SK-N-SH (cell line): ENCODE measurements around the gene WBP2NL. TPM values are rescaled to one million over a fixed set of nuclear protein-coding genes. Genes with fewer than 3 reads are reported as not detected.

Experiments used
- CTCF ChIA-PET: fragments of 300-600, 350-600 bp; formaldehyde crosslinking; extraction: SDS; loops from one replicate; lab custom pipeline; 2021; lab: Yijun Ruan, JAX
- POLR2A ChIA-PET: fragments of 350-600 bp; sonication (Branson Sonifier 250); formaldehyde crosslinking; extraction: SDS; loops from one replicate; lab custom pipeline; 2020; ENCODE audit warnings: antibody characterized with exemption, inconsistent platforms; lab: Yijun Ruan, JAX
- DNase-seq: peaks from one replicate; pipeline ENCODE4 v3.0.0; 2012
- H2AFZ ChIP-seq: fragments of 200-600 bp; sonication (generic); 2 replicates; pipeline ENCODE4 v1.8.1; 2016; ENCODE audit warnings: antibody characterized with exemption, mild to moderate bottlenecking, low read depth
- H3F3A ChIP-seq: fragments of 200-600 bp; sonication (generic); replicated peaks from 2 replicates; pipeline ENCODE3; 2016; ENCODE audit warnings: antibody characterized with exemption, mild to moderate bottlenecking; ENCODE audit not compliant: insufficient read depth
- H3K27ac ChIP-seq, 2 experiments: fragments of 200-500 bp in 1 of 2; fragments of 200-600 bp in 1 of 2; sonication (Bioruptor generic) in 1 of 2; sonication (generic), shearing (Covaris generic) in 1 of 2; 2 replicates each; pipeline versions ENCODE4 v1.5.1 to v1.6.1; 2014 to 2016; ENCODE audit warnings: low read depth in 2 of 2, inconsistent platforms in 1 of 2, low read length in 1 of 2, mild to moderate bottlenecking in 1 of 2, mixed read lengths in 1 of 2
- H3K27me3 ChIP-seq: fragments of 200-600 bp; sonication (generic), shearing (Covaris generic); 2 replicates; pipeline ENCODE4 v1.6.1; 2016; ENCODE audit warnings: mixed run types; ENCODE audit not compliant: insufficient read depth
- H3K36me3 ChIP-seq, 2 experiments: fragments of 200-500 bp in 1 of 2; fragments of 200-600 bp in 1 of 2; sonication (Bioruptor generic) in 1 of 2; sonication (generic) in 1 of 2; replicated peaks in 1 of 2; 2 replicates each; pipeline versions ENCODE3 to v1.5.1; 2014 to 2016; ENCODE audit warnings: low read length in 1 of 2, mild to moderate bottlenecking in 1 of 2; ENCODE audit not compliant: insufficient read depth in 2 of 2, control insufficient read depth in 1 of 2
- H3K4me1 ChIP-seq, 2 experiments: fragments of 200-500 bp in 1 of 2; fragments of 200-600 bp in 1 of 2; sonication (Bioruptor generic) in 1 of 2; sonication (generic), shearing (Covaris generic) in 1 of 2; 2 replicates each; pipeline versions ENCODE4 v1.5.1 to v1.6.1; 2014 to 2016; ENCODE audit warnings: low read depth in 1 of 2, low read length in 1 of 2, mixed run types in 1 of 2; ENCODE audit not compliant: insufficient read depth in 2 of 2, control insufficient read depth in 1 of 2
- H3K4me2 ChIP-seq: fragments of 200-600 bp; sonication (generic), shearing (Covaris generic); 2 replicates; pipeline ENCODE4 v1.6.1; 2017; ENCODE audit warnings: mixed run types
- H3K4me3 ChIP-seq, 2 experiments: fragments of 200-500 bp in 1 of 2; fragments of 200-600 bp in 1 of 2; sonication (Bioruptor generic) in 1 of 2; sonication (generic), shearing (Covaris generic) in 1 of 2; 2 replicates each; pipeline versions ENCODE4 v1.5.1 to v1.8.1; 2014 to 2016; ENCODE audit warnings: low read depth in 2 of 2, inconsistent platforms in 1 of 2, low read length in 1 of 2, mild to moderate bottlenecking in 1 of 2, mixed read lengths in 1 of 2, moderate library complexity in 1 of 2
- H3K79me2 ChIP-seq: fragments of 200-600 bp; sonication (generic); 2 replicates; pipeline ENCODE4 v1.8.1; 2017; ENCODE audit warnings: mild to moderate bottlenecking; ENCODE audit not compliant: insufficient read depth
- H3K9ac ChIP-seq: fragments of 200-600 bp; sonication (generic); 2 replicates; pipeline ENCODE4 v1.6.1; 2017; ENCODE audit warnings: mixed run types
- H3K9me2 ChIP-seq: fragments of 200-600 bp; sonication (generic); 2 replicates; pipeline ENCODE4 v1.6.1; 2017; ENCODE audit warnings: mixed run types
- H3K9me3 ChIP-seq: fragments of 200-600 bp; sonication (generic); 2 replicates; pipeline ENCODE4 v1.6.1; 2017; ENCODE audit warnings: mixed run types, mild to moderate bottlenecking, moderate library complexity
- H4K20me1 ChIP-seq: fragments of 200-600 bp; sonication (generic); 2 replicates; pipeline ENCODE4 v1.6.1; 2017; ENCODE audit warnings: mild to moderate bottlenecking, mixed run types; ENCODE audit not compliant: insufficient read depth
- CHD2 ChIP-seq: fragments of 150-350 bp; IDR thresholded peaks from 2 replicates; pipeline ENCODE4 v1.6.1; 2018; ENCODE audit warnings: low read length; ENCODE audit not compliant: partially characterized antibody
- EZH2phosphoT487 ChIP-seq: fragments of 200-600 bp; sonication (generic); IDR thresholded peaks from 2 replicates; pipeline ENCODE4 v1.6.1; 2017; ENCODE audit warnings: low read depth, mixed run types, mild to moderate bottlenecking, antibody characterized with exemption, moderate library complexity, borderline replicate concordance
- FOSL2 ChIP-seq: IDR thresholded peaks from 2 replicates; pipeline ENCODE4 v1.4.0; 2012; ENCODE audit warnings: low read depth, mild to moderate bottlenecking, moderate library complexity, borderline replicate concordance
- FOXM1 ChIP-seq: IDR thresholded peaks from 2 replicates; pipeline ENCODE4 v1.4.0; 2012; ENCODE audit warnings: low read depth, mild to moderate bottlenecking
- GABPA ChIP-seq: IDR thresholded peaks from 2 replicates; pipeline ENCODE4 v1.4.0; 2012; ENCODE audit warnings: low read depth, mild to moderate bottlenecking
- GATA2 ChIP-seq: sonication (generic); formaldehyde crosslinking; IDR thresholded peaks from 2 replicates; pipeline ENCODE4 v1.5.0; 2020; ENCODE audit warnings: mild to moderate bottlenecking, missing genetic modification reagents
- JUND ChIP-seq: IDR thresholded peaks from 2 replicates; pipeline ENCODE4 v1.4.0; 2012
- MEF2A ChIP-seq: IDR thresholded peaks from 2 replicates; pipeline ENCODE4 v1.4.0; 2012; ENCODE audit warnings: low read depth, borderline replicate concordance
- MXI1 ChIP-seq: IDR thresholded peaks from 2 replicates; pipeline ENCODE4 v1.6.1; 2012; ENCODE audit warnings: mild to moderate bottlenecking, low read depth, low read length, improper control_type of control experiment
- RAD21 ChIP-seq: IDR thresholded peaks from 2 replicates; pipeline ENCODE4 v1.6.1; 2012; ENCODE audit warnings: mild to moderate bottlenecking, low read length
- RCOR1 ChIP-seq: fragments of 150-350 bp; IDR thresholded peaks from 2 replicates; pipeline ENCODE4 v1.6.1; 2017; ENCODE audit warnings: antibody characterized with exemption, low read length
- SMC3 ChIP-seq: IDR thresholded peaks from 2 replicates; pipeline ENCODE4 v1.6.1; 2012; ENCODE audit warnings: low read depth, low read length, improper control_type of control experiment
- TCF12 ChIP-seq: IDR thresholded peaks from 2 replicates; pipeline ENCODE4 v1.4.0; 2012
- TEAD4 ChIP-seq: IDR thresholded peaks from 2 replicates; pipeline ENCODE4 v1.4.0; 2012; ENCODE audit warnings: mild to moderate bottlenecking, borderline replicate concordance; ENCODE audit not compliant: insufficient read depth
- whole genome bisulfite sequencing: methylation state at CpG from one replicate; pipeline ENCODE4 v1.1.6; 2017; ENCODE audit warnings: low lambda C conversion rate; 5-methylcytosine and 5-hydroxymethylcytosine counted together
- polyA plus RNA-seq, 3 experiments: library from polyadenylated mRNA; depleted of rRNA; stranded (reverse); fragments of >200 nt; gene quantifications; 2 replicates each; pipeline ENCODE4 v1.2.3, GENCODE V29; 2012
- TF ChIP-seq, protein P1 (sequence below): fragments of 150-350 bp; IDR thresholded peaks from 2 replicates; pipeline ENCODE4 v1.6.1; 2016; ENCODE audit warnings: mild to moderate bottlenecking, low read depth, low read length
- TF ChIP-seq, protein P2 (sequence below): IDR thresholded peaks from 2 replicates; pipeline ENCODE4 v1.6.1; 2012; ENCODE audit warnings: mild to moderate bottlenecking, low read depth, low read length, moderate library complexity
- TF ChIP-seq, protein P3 (sequence below): IDR thresholded peaks from 2 replicates; pipeline ENCODE4; 2012

Gene WBP2NL
- polyA plus RNA-seq, 1 of the 3 experiments (the other 2 are of a cell fraction), result 0.07 TPM

DNA sequence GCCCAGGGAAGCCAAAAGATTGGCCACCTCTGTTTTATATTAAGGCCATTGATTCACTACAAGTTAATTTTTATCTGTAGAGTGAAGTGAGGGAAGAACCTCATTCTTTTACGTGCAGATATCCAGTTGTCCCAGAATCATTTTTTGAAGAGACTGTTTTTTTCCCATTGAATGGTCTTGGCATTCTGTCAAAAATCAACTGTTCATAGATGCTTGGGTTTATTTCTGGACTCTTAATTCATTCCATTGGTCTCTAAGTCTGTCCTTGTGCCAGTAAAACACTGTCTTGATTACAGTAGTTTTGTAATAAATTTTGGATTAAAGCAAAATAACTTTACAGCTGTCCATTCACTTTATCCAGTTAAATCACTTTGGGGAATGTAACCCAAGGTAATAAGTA lies 26.8 kb downstream of the WBP2NL start:
- Histone ChIP-seq H2AFZ (no peak overlapping the region), H3K27me3 (no peaks in the 10 kb centered on the region), H4K20me1 (no peaks in the 10 kb centered on the region), H3K9me3 (no peaks in the 10 kb centered on the region), H3K79me2 (no peaks in the 10 kb centered on the region), H3K4me1 (no peaks in the 10 kb centered on the region), H3K4me3 (no peak overlapping the region), H3F3A (no peaks in the 10 kb centered on the region), H3K4me2 (no peak overlapping the region), H3K9me2 (no peaks in the 10 kb centered on the region), H3K27ac (no peak overlapping the region), H3K36me3 (no peaks in the 10 kb centered on the region), H3K9ac (no peak overlapping the region)
- DNase-seq, result no peak
- no peak for TF ChIP-seq JUND
- TF ChIP-seq EZH2phosphoT487, result no peak
- TF ChIP-seq, protein P1, sequence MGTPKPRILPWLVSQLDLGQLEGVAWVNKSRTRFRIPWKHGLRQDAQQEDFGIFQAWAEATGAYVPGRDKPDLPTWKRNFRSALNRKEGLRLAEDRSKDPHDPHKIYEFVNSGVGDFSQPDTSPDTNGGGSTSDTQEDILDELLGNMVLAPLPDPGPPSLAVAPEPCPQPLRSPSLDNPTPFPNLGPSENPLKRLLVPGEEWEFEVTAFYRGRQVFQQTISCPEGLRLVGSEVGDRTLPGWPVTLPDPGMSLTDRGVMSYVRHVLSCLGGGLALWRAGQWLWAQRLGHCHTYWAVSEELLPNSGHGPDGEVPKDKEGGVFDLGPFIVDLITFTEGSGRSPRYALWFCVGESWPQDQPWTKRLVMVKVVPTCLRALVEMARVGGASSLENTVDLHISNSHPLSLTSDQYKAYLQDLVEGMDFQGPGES, result no peak
- no peak for TF ChIP-seq TEAD4
- TF ChIP-seq MEF2A, result no peak
- no peak for TF ChIP-seq TCF12
- TF ChIP-seq FOXM1, result no peak
- TF ChIP-seq CHD2, result no peak
- no peak for TF ChIP-seq RAD21
- no peak for TF ChIP-seq MXI1
- TF ChIP-seq, protein P2, sequence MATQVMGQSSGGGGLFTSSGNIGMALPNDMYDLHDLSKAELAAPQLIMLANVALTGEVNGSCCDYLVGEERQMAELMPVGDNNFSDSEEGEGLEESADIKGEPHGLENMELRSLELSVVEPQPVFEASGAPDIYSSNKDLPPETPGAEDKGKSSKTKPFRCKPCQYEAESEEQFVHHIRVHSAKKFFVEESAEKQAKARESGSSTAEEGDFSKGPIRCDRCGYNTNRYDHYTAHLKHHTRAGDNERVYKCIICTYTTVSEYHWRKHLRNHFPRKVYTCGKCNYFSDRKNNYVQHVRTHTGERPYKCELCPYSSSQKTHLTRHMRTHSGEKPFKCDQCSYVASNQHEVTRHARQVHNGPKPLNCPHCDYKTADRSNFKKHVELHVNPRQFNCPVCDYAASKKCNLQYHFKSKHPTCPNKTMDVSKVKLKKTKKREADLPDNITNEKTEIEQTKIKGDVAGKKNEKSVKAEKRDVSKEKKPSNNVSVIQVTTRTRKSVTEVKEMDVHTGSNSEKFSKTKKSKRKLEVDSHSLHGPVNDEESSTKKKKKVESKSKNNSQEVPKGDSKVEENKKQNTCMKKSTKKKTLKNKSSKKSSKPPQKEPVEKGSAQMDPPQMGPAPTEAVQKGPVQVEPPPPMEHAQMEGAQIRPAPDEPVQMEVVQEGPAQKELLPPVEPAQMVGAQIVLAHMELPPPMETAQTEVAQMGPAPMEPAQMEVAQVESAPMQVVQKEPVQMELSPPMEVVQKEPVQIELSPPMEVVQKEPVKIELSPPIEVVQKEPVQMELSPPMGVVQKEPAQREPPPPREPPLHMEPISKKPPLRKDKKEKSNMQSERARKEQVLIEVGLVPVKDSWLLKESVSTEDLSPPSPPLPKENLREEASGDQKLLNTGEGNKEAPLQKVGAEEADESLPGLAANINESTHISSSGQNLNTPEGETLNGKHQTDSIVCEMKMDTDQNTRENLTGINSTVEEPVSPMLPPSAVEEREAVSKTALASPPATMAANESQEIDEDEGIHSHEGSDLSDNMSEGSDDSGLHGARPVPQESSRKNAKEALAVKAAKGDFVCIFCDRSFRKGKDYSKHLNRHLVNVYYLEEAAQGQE, result no peak
- no peak for TF ChIP-seq RCOR1
- TF ChIP-seq SMC3, result no peak
- TF ChIP-seq, protein P3, sequence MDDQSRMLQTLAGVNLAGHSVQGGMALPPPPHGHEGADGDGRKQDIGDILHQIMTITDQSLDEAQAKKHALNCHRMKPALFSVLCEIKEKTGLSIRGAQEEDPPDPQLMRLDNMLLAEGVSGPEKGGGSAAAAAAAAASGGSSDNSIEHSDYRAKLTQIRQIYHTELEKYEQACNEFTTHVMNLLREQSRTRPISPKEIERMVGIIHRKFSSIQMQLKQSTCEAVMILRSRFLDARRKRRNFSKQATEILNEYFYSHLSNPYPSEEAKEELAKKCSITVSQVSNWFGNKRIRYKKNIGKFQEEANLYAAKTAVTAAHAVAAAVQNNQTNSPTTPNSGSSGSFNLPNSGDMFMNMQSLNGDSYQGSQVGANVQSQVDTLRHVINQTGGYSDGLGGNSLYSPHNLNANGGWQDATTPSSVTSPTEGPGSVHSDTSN, result no peak
- WGBS, result 47% methylated on average over 1 of the region's 1 CpG
- CTCF ChIA-PET, result no interaction called here
- POLR2A ChIA-PET, result no interaction called here

DNA sequence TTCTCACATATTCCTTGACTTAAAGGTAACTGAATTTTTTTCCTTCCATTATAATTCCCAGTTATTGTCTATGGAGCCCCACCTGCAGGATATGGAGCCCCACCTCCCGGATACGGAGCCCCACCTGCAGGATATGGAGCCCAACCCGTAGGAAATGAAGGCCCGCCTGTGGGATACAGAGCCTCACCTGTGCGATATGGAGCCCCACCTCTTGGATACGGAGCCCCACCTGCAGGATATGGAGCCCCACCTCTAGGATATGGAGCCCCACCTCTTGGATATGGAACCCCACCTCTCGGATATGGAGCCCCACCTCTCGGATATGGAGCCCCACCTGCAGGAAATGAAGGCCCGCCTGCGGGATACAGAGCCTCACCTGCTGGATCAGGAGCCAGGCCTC lies 28.1 kb downstream of the WBP2NL start:
- Histone ChIP-seq H3K9me3 (no peaks in the 10 kb centered on the region), H4K20me1 (no peaks in the 10 kb centered on the region), H3K9me2 (no peaks in the 10 kb centered on the region), H3K4me3 (no peak overlapping the region), H3K4me1 (no peaks in the 10 kb centered on the region), H3K27ac (no peak overlapping the region), H2AFZ (no peak overlapping the region), H3K27me3 (no peaks in the 10 kb centered on the region), H3K79me2 (no peaks in the 10 kb centered on the region), H3K9ac (no peak overlapping the region), H3K36me3 (no peaks in the 10 kb centered on the region), H3K4me2 (no peak overlapping the region), H3F3A (no peaks in the 10 kb centered on the region)
- 84% methylated on average over 5 of the region's 10 CpGs for WGBS
- TF ChIP-seq FOSL2, result no peak
- no peak for TF ChIP-seq GATA2 (CRISPR knock-in tag)
- no peak for TF ChIP-seq SMC3
- TF ChIP-seq GABPA, result no peak
- TF ChIP-seq RCOR1, result no peak
- POLR2A ChIA-PET, result no interaction called here
- no peak for DNase-seq
- CTCF ChIA-PET, result no interaction called here
